ENCODE measurements around the gene MTOR.

DNA sequence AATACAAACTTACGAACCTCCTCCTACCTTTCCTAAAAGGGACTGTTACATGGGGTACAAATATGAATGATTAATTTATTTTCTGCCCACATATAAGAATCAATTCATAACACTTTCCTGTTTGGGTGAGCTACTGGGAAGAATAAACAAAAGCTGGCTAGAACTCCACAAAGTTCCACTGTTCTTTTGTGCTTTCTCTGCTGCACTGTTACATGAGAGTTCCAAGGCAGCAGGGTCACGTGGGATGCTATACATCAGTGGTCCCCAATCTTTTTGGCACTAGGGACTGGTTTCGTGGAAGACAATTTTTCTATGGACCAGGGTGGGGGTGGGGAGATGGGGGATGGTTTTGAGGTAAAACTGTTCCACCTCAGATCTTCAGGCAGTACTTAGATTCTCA is 75.4 kb downstream of the MTOR start:
- TF ChIP-seq, protein P1, sequence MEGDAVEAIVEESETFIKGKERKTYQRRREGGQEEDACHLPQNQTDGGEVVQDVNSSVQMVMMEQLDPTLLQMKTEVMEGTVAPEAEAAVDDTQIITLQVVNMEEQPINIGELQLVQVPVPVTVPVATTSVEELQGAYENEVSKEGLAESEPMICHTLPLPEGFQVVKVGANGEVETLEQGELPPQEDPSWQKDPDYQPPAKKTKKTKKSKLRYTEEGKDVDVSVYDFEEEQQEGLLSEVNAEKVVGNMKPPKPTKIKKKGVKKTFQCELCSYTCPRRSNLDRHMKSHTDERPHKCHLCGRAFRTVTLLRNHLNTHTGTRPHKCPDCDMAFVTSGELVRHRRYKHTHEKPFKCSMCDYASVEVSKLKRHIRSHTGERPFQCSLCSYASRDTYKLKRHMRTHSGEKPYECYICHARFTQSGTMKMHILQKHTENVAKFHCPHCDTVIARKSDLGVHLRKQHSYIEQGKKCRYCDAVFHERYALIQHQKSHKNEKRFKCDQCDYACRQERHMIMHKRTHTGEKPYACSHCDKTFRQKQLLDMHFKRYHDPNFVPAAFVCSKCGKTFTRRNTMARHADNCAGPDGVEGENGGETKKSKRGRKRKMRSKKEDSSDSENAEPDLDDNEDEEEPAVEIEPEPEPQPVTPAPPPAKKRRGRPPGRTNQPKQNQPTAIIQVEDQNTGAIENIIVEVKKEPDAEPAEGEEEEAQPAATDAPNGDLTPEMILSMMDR (IDR thresholded peaks at IDR 0.05; ENCODE audit: extremely low read depth in 1 of 2, insufficient read depth in 1 of 2, low read depth in 1 of 2, low read length in 2 of 2): no peak
- TF ChIP-seq EZH2 (IDR thresholded peaks at IDR 0.05; ENCODE audit: borderline replicate concordance, low read depth, low read length, severe bottlenecking) (no peak), POLR2A (IDR thresholded peaks at IDR 0.05; ENCODE audit: low read depth, low read length) (no peak), POLR2AphosphoS5 (IDR thresholded peaks at IDR 0.05; ENCODE audit: insufficient read depth, low read depth, low read length) (no peak), GATA2 (IDR thresholded peaks at IDR 0.05; ENCODE audit: insufficient read depth, insufficient read length, low read depth, low read length) (no peak), JUN (IDR thresholded peaks at IDR 0.05; ENCODE audit: borderline replicate concordance, insufficient read depth, insufficient read length, low read depth) (no peak), FOS (IDR thresholded peaks at IDR 0.05; ENCODE audit: borderline replicate concordance, insufficient read depth, low read length) (no peak)
- TF ChIP-seq, protein P2, sequence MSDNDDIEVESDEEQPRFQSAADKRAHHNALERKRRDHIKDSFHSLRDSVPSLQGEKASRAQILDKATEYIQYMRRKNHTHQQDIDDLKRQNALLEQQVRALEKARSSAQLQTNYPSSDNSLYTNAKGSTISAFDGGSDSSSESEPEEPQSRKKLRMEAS (IDR thresholded peaks at IDR 0.05; ENCODE audit: insufficient read depth, insufficient read length): no peak

Data from endothelial cell of umbilical vein (primary cell).